ENCODE data around the gene MIER3. TPM values are rescaled to one million over a fixed set of nuclear protein-coding genes. Genes with fewer than 3 reads are reported as not detected.

The MIER3 gene
- polyA plus RNA-seq, 2 of the 4 experiments (the other 2 are of a cell fraction), result 9.4 to 26.1 TPM

DNA sequence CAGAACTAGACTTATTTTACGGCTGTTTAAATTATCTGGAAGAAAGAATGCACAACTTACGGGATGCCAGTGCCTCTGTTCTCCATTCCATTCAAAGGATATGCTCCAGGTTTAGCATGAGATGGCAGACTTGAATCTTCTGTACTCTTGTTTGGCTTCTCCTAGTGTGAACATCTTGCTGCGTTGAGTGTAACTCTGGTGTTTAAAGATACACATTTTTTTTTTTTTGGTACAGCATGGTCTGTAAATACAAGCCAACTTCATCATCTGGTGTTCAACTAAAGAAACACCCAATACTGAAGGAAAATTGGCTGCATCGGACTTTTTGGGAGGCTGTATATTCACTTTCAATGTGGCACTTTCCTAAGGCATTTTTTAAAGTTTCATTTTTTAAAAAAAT lies 7.4 kb upstream of the MIER3 start:
- H3K4me2 ChIP-seq, result no peak overlapping the region
- no peak overlapping the region for H3K27ac ChIP-seq
- FAIRE-seq, result no peak
- TF ChIP-seq POLR2A (IDR thresholded peaks at IDR 0.05; ENCODE audit: low read length) (no peak), KDM1A (IDR thresholded peaks at IDR 0.05; ENCODE audit: low read depth) (no peak), ZNF302 (CRISPR knock-in tag; IDR thresholded peaks at IDR 0.05) (no peak), MAZ (IDR thresholded peaks at IDR 0.05; ENCODE audit: borderline replicate concordance, low read depth, low read length) (no peak), RNF2 (IDR thresholded peaks at IDR 0.05; ENCODE audit: borderline replicate concordance, low read depth) (no peak), TP53 (CRISPR knock-in tag; IDR thresholded peaks at IDR 0.05) (no peak), HOXB13 (CRISPR knock-in tag; IDR thresholded peaks at IDR 0.05; ENCODE audit: low read depth) (no peak), HOXA7 (CRISPR knock-in tag; IDR thresholded peaks at IDR 0.05) (no peak), NPAS2 (CRISPR knock-in tag; IDR thresholded peaks at IDR 0.05; ENCODE audit: borderline replicate concordance) (no peak), GATA3 (IDR thresholded peaks at IDR 0.05; ENCODE audit: borderline replicate concordance) (no peak), RCOR1 (IDR thresholded peaks at IDR 0.05; ENCODE audit: low read depth, low read length) (no peak), SREBF2 (IDR thresholded peaks at IDR 0.05) (no peak)
- TF ChIP-seq, protein P1, sequence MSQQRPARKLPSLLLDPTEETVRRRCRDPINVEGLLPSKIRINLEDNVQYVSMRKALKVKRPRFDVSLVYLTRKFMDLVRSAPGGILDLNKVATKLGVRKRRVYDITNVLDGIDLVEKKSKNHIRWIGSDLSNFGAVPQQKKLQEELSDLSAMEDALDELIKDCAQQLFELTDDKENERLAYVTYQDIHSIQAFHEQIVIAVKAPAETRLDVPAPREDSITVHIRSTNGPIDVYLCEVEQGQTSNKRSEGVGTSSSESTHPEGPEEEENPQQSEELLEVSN (IDR thresholded peaks at IDR 0.05; ENCODE audit: borderline replicate concordance, low read depth), result no peak
- TF ChIP-seq, protein P2, sequence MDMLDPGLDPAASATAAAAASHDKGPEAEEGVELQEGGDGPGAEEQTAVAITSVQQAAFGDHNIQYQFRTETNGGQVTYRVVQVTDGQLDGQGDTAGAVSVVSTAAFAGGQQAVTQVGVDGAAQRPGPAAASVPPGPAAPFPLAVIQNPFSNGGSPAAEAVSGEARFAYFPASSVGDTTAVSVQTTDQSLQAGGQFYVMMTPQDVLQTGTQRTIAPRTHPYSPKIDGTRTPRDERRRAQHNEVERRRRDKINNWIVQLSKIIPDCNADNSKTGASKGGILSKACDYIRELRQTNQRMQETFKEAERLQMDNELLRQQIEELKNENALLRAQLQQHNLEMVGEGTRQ (IDR thresholded peaks at IDR 0.05), result no peak
- TF ChIP-seq, protein P3, sequence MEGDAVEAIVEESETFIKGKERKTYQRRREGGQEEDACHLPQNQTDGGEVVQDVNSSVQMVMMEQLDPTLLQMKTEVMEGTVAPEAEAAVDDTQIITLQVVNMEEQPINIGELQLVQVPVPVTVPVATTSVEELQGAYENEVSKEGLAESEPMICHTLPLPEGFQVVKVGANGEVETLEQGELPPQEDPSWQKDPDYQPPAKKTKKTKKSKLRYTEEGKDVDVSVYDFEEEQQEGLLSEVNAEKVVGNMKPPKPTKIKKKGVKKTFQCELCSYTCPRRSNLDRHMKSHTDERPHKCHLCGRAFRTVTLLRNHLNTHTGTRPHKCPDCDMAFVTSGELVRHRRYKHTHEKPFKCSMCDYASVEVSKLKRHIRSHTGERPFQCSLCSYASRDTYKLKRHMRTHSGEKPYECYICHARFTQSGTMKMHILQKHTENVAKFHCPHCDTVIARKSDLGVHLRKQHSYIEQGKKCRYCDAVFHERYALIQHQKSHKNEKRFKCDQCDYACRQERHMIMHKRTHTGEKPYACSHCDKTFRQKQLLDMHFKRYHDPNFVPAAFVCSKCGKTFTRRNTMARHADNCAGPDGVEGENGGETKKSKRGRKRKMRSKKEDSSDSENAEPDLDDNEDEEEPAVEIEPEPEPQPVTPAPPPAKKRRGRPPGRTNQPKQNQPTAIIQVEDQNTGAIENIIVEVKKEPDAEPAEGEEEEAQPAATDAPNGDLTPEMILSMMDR (IDR thresholded peaks at IDR 0.05), result no peak
- TF ChIP-seq, protein P4, sequence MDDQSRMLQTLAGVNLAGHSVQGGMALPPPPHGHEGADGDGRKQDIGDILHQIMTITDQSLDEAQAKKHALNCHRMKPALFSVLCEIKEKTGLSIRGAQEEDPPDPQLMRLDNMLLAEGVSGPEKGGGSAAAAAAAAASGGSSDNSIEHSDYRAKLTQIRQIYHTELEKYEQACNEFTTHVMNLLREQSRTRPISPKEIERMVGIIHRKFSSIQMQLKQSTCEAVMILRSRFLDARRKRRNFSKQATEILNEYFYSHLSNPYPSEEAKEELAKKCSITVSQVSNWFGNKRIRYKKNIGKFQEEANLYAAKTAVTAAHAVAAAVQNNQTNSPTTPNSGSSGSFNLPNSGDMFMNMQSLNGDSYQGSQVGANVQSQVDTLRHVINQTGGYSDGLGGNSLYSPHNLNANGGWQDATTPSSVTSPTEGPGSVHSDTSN (IDR thresholded peaks at IDR 0.05), result no peak
- H3K4me1 ChIP-seq, result no peaks in the 10 kb centered on the region
- no peak for ATAC-seq
- no peaks in the 10 kb centered on the region for H3K9me3 ChIP-seq
- ChIA-PET POLR2A (no interaction called here), CTCF (no interaction called here)
- WGBS (ENCODE audit: missing lambda C conversion rate), result 51% methylated on average over 4 of the region's 4 CpGs
- DNase-seq (ENCODE audit: low read depth in 1 of 2, low spot score in 1 of 2), result no peak
- no peak overlapping the region for H3K4me3 ChIP-seq

DNA sequence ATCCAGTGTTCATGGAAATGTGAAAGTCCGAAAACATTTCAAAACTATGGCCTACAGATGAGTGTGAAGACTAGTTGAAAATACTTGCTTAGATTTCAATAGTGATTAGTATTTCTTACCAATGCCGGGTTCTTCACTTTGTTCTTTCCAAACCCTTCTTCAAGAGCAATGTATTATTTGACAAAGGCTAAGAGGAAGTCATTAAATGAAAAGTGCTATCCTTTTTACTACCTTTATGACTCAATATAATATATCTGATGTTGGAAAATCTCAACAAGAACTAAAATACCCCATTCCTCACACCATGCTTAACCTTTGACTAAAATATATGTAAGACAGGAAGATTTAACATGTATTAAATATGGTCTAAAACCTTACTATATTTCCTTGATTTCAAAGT lies 6.7 kb upstream of the MIER3 start:
- Histone ChIP-seq H3K27ac (no peak overlapping the region), H3K4me1 (no peaks in the 10 kb centered on the region), H3K4me2 (no peak overlapping the region), H3K4me3 (no peak overlapping the region), H3K9me3 (no peaks in the 10 kb centered on the region)
- ATAC-seq, result no peak
- POLR2A ChIA-PET, result no interaction called here
- DNase-seq (ENCODE audit: low read depth in 1 of 2, low spot score in 1 of 2), result no peak
- CTCF ChIA-PET, result no interaction called here
- 64% methylated on average over 2 of the region's 2 CpGs for WGBS (ENCODE audit: missing lambda C conversion rate)
- FAIRE-seq, result no peak
- TF ChIP-seq RFX5 (IDR thresholded peaks at IDR 0.05) (no peak), KDM1A (IDR thresholded peaks at IDR 0.05; ENCODE audit: low read depth) (no peak), FOSB (CRISPR knock-in tag; IDR thresholded peaks at IDR 0.05) (no peak), RAD21 (conservative IDR thresholded peaks at IDR 0.05 in 1 of 2, IDR thresholded peaks at IDR 0.05 in 1 of 2) (no peak), HEYL (CRISPR knock-in tag; IDR thresholded peaks at IDR 0.05) (no peak), NPAS2 (CRISPR knock-in tag; IDR thresholded peaks at IDR 0.05; ENCODE audit: borderline replicate concordance) (no peak), CBX8 (IDR thresholded peaks at IDR 0.05) (no peak), EHMT2 (IDR thresholded peaks at IDR 0.05; ENCODE audit: low read depth) (no peak), JUN (IDR thresholded peaks at IDR 0.05) (no peak)
- TF ChIP-seq, protein P5, sequence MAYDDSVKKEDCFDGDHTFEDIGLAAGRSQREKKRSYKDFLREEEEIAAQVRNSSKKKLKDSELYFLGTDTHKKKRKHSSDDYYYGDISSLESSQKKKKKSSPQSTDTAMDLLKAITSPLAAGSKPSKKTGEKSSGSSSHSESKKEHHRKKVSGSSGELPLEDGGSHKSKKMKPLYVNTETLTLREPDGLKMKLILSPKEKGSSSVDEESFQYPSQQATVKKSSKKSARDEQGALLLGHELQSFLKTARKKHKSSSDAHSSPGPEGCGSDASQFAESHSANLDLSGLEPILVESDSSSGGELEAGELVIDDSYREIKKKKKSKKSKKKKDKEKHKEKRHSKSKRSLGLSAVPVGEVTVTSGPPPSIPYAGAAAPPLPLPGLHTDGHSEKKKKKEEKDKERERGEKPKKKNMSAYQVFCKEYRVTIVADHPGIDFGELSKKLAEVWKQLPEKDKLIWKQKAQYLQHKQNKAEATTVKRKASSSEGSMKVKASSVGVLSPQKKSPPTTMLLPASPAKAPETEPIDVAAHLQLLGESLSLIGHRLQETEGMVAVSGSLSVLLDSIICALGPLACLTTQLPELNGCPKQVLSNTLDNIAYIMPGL (CRISPR knock-in tag; IDR thresholded peaks at IDR 0.05; ENCODE audit: borderline replicate concordance), result no peak
- TF ChIP-seq, protein P6, sequence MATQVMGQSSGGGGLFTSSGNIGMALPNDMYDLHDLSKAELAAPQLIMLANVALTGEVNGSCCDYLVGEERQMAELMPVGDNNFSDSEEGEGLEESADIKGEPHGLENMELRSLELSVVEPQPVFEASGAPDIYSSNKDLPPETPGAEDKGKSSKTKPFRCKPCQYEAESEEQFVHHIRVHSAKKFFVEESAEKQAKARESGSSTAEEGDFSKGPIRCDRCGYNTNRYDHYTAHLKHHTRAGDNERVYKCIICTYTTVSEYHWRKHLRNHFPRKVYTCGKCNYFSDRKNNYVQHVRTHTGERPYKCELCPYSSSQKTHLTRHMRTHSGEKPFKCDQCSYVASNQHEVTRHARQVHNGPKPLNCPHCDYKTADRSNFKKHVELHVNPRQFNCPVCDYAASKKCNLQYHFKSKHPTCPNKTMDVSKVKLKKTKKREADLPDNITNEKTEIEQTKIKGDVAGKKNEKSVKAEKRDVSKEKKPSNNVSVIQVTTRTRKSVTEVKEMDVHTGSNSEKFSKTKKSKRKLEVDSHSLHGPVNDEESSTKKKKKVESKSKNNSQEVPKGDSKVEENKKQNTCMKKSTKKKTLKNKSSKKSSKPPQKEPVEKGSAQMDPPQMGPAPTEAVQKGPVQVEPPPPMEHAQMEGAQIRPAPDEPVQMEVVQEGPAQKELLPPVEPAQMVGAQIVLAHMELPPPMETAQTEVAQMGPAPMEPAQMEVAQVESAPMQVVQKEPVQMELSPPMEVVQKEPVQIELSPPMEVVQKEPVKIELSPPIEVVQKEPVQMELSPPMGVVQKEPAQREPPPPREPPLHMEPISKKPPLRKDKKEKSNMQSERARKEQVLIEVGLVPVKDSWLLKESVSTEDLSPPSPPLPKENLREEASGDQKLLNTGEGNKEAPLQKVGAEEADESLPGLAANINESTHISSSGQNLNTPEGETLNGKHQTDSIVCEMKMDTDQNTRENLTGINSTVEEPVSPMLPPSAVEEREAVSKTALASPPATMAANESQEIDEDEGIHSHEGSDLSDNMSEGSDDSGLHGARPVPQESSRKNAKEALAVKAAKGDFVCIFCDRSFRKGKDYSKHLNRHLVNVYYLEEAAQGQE (IDR thresholded peaks at IDR 0.05), result no peak
- TF ChIP-seq, protein P7, sequence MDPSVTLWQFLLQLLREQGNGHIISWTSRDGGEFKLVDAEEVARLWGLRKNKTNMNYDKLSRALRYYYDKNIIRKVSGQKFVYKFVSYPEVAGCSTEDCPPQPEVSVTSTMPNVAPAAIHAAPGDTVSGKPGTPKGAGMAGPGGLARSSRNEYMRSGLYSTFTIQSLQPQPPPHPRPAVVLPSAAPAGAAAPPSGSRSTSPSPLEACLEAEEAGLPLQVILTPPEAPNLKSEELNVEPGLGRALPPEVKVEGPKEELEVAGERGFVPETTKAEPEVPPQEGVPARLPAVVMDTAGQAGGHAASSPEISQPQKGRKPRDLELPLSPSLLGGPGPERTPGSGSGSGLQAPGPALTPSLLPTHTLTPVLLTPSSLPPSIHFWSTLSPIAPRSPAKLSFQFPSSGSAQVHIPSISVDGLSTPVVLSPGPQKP (IDR thresholded peaks at IDR 0.05; ENCODE audit: low read depth, low read length), result no peak
- TF ChIP-seq, protein P2 (IDR thresholded peaks at IDR 0.05), result no peak

Data from A549 (cell line).